ENCODE data around the gene SEMA4D.

DNA sequence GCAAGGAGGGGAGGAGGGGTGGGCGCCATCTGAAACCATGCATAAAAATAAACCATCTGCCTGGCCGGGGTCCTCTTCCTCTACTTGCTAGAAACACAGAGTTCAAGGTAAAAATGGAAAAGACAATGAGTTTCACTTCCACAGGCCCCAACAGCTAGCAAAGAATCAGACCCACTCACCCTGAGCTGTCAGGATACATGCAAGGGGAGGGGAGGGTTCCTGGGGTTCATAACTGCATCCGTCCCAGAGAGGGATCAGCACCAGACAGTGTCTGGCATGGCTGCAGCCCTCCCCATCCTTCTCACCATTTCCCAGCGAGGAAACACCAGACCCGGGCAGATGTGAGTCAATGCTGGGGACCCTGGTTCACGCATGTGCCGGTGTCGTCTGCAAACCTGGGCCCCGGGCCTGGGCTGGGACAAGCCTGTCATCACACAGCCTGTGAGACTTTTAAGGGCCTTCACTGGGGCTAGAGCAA is 55.4 kb downstream of the SEMA4D start:
- TF ChIP-seq, protein P1, sequence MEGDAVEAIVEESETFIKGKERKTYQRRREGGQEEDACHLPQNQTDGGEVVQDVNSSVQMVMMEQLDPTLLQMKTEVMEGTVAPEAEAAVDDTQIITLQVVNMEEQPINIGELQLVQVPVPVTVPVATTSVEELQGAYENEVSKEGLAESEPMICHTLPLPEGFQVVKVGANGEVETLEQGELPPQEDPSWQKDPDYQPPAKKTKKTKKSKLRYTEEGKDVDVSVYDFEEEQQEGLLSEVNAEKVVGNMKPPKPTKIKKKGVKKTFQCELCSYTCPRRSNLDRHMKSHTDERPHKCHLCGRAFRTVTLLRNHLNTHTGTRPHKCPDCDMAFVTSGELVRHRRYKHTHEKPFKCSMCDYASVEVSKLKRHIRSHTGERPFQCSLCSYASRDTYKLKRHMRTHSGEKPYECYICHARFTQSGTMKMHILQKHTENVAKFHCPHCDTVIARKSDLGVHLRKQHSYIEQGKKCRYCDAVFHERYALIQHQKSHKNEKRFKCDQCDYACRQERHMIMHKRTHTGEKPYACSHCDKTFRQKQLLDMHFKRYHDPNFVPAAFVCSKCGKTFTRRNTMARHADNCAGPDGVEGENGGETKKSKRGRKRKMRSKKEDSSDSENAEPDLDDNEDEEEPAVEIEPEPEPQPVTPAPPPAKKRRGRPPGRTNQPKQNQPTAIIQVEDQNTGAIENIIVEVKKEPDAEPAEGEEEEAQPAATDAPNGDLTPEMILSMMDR (conservative IDR thresholded peaks at IDR 0.05; ENCODE audit: low read depth, low read length): no peak
- TF ChIP-seq EZH2 (IDR thresholded peaks at IDR 0.05; ENCODE audit: low read length, unreplicated experiment) (no peak), EZH2phosphoT487 (IDR thresholded peaks at IDR 0.05; ENCODE audit: borderline replicate concordance, low read length) (no peak)
